Neural progenitor cell (in vitro differentiated cells): ENCODE measurements around the gene BAIAP3.

Experiments
- EZH2 ChIP-seq: fragments of 200-600 bp; sonication (generic); IDR thresholded peaks from 2 replicates; pipeline ENCODE4 v1.6.1; 2017; ENCODE audit warnings: antibody characterized with exemption, mild to moderate bottlenecking, moderate library complexity
- TF ChIP-seq, protein P1 (sequence below): fragments of 200-600 bp; sonication (generic); IDR thresholded peaks from 2 replicates; pipeline ENCODE4 v1.5.1; 2017; ENCODE audit warnings: antibody characterized with exemption, mild to moderate bottlenecking

DNA sequence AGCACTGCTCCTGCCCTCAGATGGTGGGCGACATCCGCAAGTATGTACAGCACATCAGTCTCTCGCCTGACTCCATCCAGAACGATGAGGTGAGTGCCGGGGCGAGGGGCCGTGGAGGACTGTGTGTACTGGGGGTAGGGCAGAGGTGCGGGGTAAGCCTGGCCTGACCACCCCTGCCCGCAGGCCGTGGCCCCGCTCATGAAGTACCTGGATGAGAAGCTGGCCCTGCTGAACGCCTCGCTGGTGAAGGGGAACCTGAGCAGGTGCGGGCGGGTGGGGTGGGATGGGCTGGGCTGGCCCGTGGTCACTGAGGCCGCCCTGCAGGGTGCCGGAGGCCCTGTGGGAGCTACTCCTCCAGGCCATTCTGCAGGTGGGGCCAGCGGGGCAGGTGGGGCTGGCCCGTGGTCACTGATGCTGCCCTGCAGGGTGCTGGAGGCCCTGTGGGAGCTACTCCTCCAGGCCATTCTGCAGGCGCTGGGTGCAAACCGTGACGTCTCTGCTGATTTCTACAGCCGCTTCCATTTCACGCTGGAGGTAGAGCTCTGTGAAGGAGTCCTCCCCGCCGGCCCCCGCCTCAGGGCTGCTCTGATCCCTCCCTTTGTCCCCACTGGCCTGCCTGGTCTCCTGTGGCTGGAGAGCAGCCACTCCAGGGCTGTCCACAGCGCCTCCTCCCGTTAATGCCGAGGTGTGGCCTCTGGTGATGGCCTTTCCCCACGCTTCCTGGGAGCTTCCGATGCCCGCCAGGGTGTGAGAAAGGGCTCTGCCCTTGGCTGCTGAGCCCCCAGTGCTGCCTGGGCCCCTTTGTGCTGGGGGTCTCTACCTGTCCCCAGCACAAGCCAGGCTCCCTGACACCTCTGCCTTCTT is 13.2 kb downstream of the BAIAP3 start:
- TF ChIP-seq, protein P1, sequence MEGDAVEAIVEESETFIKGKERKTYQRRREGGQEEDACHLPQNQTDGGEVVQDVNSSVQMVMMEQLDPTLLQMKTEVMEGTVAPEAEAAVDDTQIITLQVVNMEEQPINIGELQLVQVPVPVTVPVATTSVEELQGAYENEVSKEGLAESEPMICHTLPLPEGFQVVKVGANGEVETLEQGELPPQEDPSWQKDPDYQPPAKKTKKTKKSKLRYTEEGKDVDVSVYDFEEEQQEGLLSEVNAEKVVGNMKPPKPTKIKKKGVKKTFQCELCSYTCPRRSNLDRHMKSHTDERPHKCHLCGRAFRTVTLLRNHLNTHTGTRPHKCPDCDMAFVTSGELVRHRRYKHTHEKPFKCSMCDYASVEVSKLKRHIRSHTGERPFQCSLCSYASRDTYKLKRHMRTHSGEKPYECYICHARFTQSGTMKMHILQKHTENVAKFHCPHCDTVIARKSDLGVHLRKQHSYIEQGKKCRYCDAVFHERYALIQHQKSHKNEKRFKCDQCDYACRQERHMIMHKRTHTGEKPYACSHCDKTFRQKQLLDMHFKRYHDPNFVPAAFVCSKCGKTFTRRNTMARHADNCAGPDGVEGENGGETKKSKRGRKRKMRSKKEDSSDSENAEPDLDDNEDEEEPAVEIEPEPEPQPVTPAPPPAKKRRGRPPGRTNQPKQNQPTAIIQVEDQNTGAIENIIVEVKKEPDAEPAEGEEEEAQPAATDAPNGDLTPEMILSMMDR = peak; percentile 18
- TF ChIP-seq EZH2 = no peak
